ENCODE results near the gene OBP2A.

- TF ChIP-seq CTCF (optimal IDR thresholded peaks at IDR 0.05 in 1 of 3, IDR thresholded peaks at IDR 0.05 in 1 of 3, conservative IDR thresholded peaks at IDR 0.05 in 1 of 3; ENCODE audit: extremely low read depth in 1 of 3, insufficient read depth in 2 of 3, low read length in 3 of 3) = no peak
- no peak for TF ChIP-seq EZH2 (IDR thresholded peaks at IDR 0.05; ENCODE audit: low read length)
Observed at GRCh38 chr9:135514342-135515082, 31.4 kb upstream of the OBP2A start.
